ENCODE measurements around the gene RMI2. TPM values are rescaled to one million over a fixed set of nuclear protein-coding genes. Genes with fewer than 3 reads are reported as not detected.

Gene RMI2
- total and polyA plus RNA-seq, 4 donors = 0.28 to 8.5 (median 0.83) TPM

GRCh38 chr16:11333010-11333409 is 12.2 kb upstream of the RMI2 start:
- H3K4me3 ChIP-seq (ENCODE audit: low read depth in 1 of 3, low read length in 3 of 3) = no peak overlapping the region
- H3K27me3 ChIP-seq (ENCODE audit: control insufficient read depth in 4 of 4, insufficient read depth in 4 of 4, low read length in 3 of 4) = no peaks in the 10 kb centered on the region
- H3K36me3 ChIP-seq (ENCODE audit: control insufficient read depth in 4 of 4, insufficient read depth in 3 of 4, low read depth in 1 of 4, low read length in 3 of 4) = no peaks in the 10 kb centered on the region
- no peak overlapping the region for H3K27ac ChIP-seq (ENCODE audit: low read depth in 1 of 2, low read length in 2 of 2)
- no peaks in the 10 kb centered on the region for H3K9me3 ChIP-seq (ENCODE audit: control insufficient read depth in 4 of 4, low read length in 3 of 4)
- no peak for TF ChIP-seq RXRA (IDR thresholded peaks at IDR 0.05)
- no peak for TF ChIP-seq RAD21 (IDR thresholded peaks at IDR 0.05)
- TF ChIP-seq ATF3 (IDR thresholded peaks at IDR 0.05) = no peak
- TF ChIP-seq ZBTB33 (IDR thresholded peaks at IDR 0.05) = no peak
- DNase-seq (ENCODE audit: low spot score) = no peak
- 86% methylated on average over 9 of the region's 9 CpGs for WGBS
- H3K9ac ChIP-seq (ENCODE audit: low read depth in 1 of 2, low read length in 2 of 2) = no peak overlapping the region
- no peaks in the 10 kb centered on the region for H3K4me1 ChIP-seq (ENCODE audit: control insufficient read depth in 4 of 4, insufficient read depth in 4 of 4, low read length in 3 of 4)

- Histone ChIP-seq H3K36me3 (ENCODE audit: control insufficient read depth in 4 of 4, insufficient read depth in 3 of 4, low read depth in 1 of 4, low read length in 3 of 4) (no peaks in the 10 kb centered on the region), H3K27me3 (ENCODE audit: control insufficient read depth in 4 of 4, insufficient read depth in 4 of 4, low read length in 3 of 4) (no peaks in the 10 kb centered on the region), H3K4me1 (ENCODE audit: control insufficient read depth in 4 of 4, insufficient read depth in 4 of 4, low read length in 3 of 4) (no peaks in the 10 kb centered on the region), H3K9me3 (ENCODE audit: control insufficient read depth in 4 of 4, low read length in 3 of 4) (no peaks in the 10 kb centered on the region), H3K4me3 (ENCODE audit: low read depth in 1 of 3, low read length in 3 of 3) (no peak overlapping the region), H3K9ac (ENCODE audit: low read depth in 1 of 2, low read length in 2 of 2) (no peak overlapping the region), H3K27ac (ENCODE audit: low read depth in 1 of 2, low read length in 2 of 2) (no peak overlapping the region)
- DNase-seq (ENCODE audit: low spot score) = no peak
- 79% methylated on average over 8 of the region's 8 CpGs for WGBS
- TF ChIP-seq CTCF (IDR thresholded peaks at IDR 0.05; ENCODE audit: low read depth, low read length, missing input control) (no peak), REST (IDR thresholded peaks at IDR 0.05) (no peak), RXRA (IDR thresholded peaks at IDR 0.05) (no peak), SP1 (IDR thresholded peaks at IDR 0.05) (no peak), ZBTB33 (IDR thresholded peaks at IDR 0.05) (no peak), FOXA1 (IDR thresholded peaks at IDR 0.05) (no peak), HNF4A (conservative IDR thresholded peaks at IDR 0.05) (no peak), MAX (IDR thresholded peaks at IDR 0.05) (no peak), FOXA2 (IDR thresholded peaks at IDR 0.05) (no peak)
Observed at GRCh38 chr16:11333702-11334101, 11.6 kb upstream of the RMI2 start.

Data from liver (tissue), 9 donors.